Astrocyte (in vitro differentiated cells and primary cell): Measurements from ENCODE around the gene KANSL1L.

Experiments
- EZH2 ChIP-seq: IDR thresholded peaks from 2 replicates; pipeline ENCODE4 v1.6.1; 2012; ENCODE audit warnings: mild to moderate bottlenecking, low read length, inconsistent platforms; ENCODE audit not compliant: insufficient read depth
- TF ChIP-seq, protein P1 (sequence below): IDR thresholded peaks from 2 replicates; pipeline ENCODE4 v1.5.1; 2011; ENCODE audit warnings: low read depth, mild to moderate bottlenecking, inconsistent platforms, low read length, moderate library complexity; ENCODE audit not compliant: insufficient read depth

DNA sequence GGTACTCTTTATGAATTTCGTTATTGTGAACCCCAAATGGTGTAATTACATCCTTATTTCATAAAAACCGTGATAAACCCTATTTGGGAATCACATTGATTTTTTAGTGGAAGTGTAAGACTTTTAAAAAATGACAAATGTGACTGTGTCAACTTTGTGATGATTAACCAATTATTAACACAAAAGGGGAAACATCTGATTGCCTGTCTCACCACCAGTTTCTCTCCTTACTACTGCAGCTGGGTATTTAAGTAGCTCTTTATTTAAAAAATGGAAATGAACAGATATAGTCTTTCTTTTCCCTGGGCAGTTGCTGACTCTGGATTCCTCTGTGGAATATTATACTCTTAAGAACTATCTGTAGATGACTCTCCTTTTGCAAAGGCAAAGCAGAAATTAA, 180.4 kb downstream of the KANSL1L start:
- TF ChIP-seq, protein P1, sequence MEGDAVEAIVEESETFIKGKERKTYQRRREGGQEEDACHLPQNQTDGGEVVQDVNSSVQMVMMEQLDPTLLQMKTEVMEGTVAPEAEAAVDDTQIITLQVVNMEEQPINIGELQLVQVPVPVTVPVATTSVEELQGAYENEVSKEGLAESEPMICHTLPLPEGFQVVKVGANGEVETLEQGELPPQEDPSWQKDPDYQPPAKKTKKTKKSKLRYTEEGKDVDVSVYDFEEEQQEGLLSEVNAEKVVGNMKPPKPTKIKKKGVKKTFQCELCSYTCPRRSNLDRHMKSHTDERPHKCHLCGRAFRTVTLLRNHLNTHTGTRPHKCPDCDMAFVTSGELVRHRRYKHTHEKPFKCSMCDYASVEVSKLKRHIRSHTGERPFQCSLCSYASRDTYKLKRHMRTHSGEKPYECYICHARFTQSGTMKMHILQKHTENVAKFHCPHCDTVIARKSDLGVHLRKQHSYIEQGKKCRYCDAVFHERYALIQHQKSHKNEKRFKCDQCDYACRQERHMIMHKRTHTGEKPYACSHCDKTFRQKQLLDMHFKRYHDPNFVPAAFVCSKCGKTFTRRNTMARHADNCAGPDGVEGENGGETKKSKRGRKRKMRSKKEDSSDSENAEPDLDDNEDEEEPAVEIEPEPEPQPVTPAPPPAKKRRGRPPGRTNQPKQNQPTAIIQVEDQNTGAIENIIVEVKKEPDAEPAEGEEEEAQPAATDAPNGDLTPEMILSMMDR: no peak
- TF ChIP-seq EZH2: no peak
